HepG2 (cell line): ENCODE data around the gene TMEM59. TPM values are rescaled to one million over a fixed set of nuclear protein-coding genes. Genes with fewer than 3 reads are reported as not detected.

Experiments used
- HNRNPK ChIP-seq: fragments of 200-400 bp; formaldehyde crosslinking; IDR thresholded peaks from 2 replicates; pipeline ENCODE4 v1.6.1; 2018; ENCODE audit warnings: low read length, low read depth, moderate library complexity, mild to moderate bottlenecking; ENCODE audit not compliant: poor library complexity, severe bottlenecking
- MED1 ChIP-seq: sonication (generic); formaldehyde crosslinking; IDR thresholded peaks from 2 replicates; pipeline ENCODE4 v1.4.0; 2020; ENCODE audit warnings: missing genetic modification reagents
- MIER2 ChIP-seq: IDR thresholded peaks from 2 replicates; pipeline ENCODE4 v1.6.1; 2016; ENCODE audit warnings: missing biosample characterization, missing genetic modification reagents
- SIN3B ChIP-seq: fragments of 150-350 bp; IDR thresholded peaks from 2 replicates; pipeline ENCODE4 v1.6.1; 2014; ENCODE audit warnings: low read length
- SKI ChIP-seq: fragments of 450-650 bp; IDR thresholded peaks from one replicate; pipeline ENCODE4 v1.6.1; 2018; ENCODE audit warnings: mild to moderate bottlenecking; ENCODE audit not compliant: partially characterized antibody
- ZFP90 ChIP-seq: sonication (generic); formaldehyde crosslinking; IDR thresholded peaks from 2 replicates; pipeline ENCODE4 v1.8.0; 2022; ENCODE audit warnings: missing genetic modification reagents, mild to moderate bottlenecking, inconsistent platforms, borderline replicate concordance
- ZNF75D ChIP-seq: sonication (generic); formaldehyde crosslinking; IDR thresholded peaks from 2 replicates; pipeline ENCODE4 v1.8.1; 2023; ENCODE audit warnings: missing genetic modification reagents, mild to moderate bottlenecking, borderline replicate concordance
- polyA plus RNA-seq, 8 experiments: library from polyadenylated mRNA; depleted of rRNA in 3 of 8; stranded (reverse) in 7 of 8; unstranded in 1 of 8; fragments of >200 nt; fragmentation: Illumina TruSeq in 4 of 8; extraction: Trizol in 4 of 8; gene quantifications; 2 replicates each; pipeline versions ENCODE4 v1.2.1 to v1.2.3, GENCODE V29; 2011 to 2016; ENCODE audit warnings: low read depth in 4 of 8, missing spikeins in 1 of 8, mixed read lengths in 1 of 8; ENCODE audit not compliant: insufficient read depth in 1 of 8
- total RNA-seq, 5 experiments: library from RNA; depleted of rRNA; stranded (reverse); fragments of >200 nt; fragmentation: Illumina TruSeq; extraction: Trizol; gene quantifications; 2 replicates each; pipeline ENCODE4 v1.2.3, GENCODE V29; 2016; ENCODE audit warnings: low read depth in 1 of 5
- TF ChIP-seq, protein P1 (sequence below): IDR thresholded peaks from 2 replicates; pipeline ENCODE4 v1.6.1; 2016; ENCODE audit warnings: control low read depth
- TF ChIP-seq, protein P2 (sequence below): fragments of 450-650 bp; IDR thresholded peaks from 2 replicates; pipeline ENCODE4 v1.6.1; 2017; ENCODE audit warnings: mild to moderate bottlenecking

The TMEM59 gene
- total and polyA plus RNA-seq, 2 of the 13 experiments (the other 11 are each of a cell fraction or from before 2014, with no cell fraction given), result 147 to 363 TPM

DNA sequence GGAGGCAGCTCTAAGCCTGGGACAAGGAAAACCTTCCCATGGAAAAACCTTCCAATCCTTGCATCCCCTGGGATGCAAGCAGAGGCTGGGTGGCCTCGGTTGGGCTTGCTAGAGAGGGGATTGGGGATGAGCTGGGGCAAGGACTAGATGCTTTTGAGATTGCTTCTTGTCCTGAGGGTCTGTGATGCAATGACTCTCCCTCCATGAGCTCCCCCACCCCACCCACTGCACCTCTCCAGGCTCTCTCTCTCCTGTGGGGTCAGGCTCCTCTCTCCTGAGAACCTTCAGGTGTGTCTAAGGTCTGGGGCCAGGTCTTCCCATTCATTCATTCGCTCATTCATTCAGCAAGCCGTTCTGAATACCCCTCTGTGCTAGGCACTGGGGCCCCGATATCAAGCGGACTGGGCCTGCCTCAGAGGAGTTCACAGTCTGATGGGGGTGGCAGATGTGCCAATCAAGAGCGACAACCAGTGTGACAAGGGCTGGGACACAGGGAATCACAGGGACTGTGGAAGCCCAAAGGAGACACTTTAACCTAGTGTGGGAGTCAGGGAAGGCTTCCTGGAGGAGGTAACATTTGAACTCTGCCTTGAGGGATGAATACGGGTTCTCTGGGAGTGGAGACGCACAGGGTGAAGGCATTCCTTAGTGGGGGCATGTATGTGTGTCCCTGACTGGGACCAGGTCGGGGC lies 41.5 kb downstream of the TMEM59 start (continued):
- no peak for TF ChIP-seq HNRNPK
- TF ChIP-seq SIN3B, result no peak
- no peak for TF ChIP-seq ZFP90 (CRISPR knock-in tag)
- TF ChIP-seq MIER2 (CRISPR knock-in tag), result no peak
- TF ChIP-seq, protein P1, sequence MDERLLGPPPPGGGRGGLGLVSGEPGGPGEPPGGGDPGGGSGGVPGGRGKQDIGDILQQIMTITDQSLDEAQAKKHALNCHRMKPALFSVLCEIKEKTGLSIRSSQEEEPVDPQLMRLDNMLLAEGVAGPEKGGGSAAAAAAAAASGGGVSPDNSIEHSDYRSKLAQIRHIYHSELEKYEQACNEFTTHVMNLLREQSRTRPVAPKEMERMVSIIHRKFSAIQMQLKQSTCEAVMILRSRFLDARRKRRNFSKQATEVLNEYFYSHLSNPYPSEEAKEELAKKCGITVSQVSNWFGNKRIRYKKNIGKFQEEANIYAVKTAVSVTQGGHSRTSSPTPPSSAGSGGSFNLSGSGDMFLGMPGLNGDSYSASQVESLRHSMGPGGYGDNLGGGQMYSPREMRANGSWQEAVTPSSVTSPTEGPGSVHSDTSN (CRISPR knock-in tag), result no peak
- TF ChIP-seq MED1 (CRISPR knock-in tag), result no peak
- TF ChIP-seq, protein P2, sequence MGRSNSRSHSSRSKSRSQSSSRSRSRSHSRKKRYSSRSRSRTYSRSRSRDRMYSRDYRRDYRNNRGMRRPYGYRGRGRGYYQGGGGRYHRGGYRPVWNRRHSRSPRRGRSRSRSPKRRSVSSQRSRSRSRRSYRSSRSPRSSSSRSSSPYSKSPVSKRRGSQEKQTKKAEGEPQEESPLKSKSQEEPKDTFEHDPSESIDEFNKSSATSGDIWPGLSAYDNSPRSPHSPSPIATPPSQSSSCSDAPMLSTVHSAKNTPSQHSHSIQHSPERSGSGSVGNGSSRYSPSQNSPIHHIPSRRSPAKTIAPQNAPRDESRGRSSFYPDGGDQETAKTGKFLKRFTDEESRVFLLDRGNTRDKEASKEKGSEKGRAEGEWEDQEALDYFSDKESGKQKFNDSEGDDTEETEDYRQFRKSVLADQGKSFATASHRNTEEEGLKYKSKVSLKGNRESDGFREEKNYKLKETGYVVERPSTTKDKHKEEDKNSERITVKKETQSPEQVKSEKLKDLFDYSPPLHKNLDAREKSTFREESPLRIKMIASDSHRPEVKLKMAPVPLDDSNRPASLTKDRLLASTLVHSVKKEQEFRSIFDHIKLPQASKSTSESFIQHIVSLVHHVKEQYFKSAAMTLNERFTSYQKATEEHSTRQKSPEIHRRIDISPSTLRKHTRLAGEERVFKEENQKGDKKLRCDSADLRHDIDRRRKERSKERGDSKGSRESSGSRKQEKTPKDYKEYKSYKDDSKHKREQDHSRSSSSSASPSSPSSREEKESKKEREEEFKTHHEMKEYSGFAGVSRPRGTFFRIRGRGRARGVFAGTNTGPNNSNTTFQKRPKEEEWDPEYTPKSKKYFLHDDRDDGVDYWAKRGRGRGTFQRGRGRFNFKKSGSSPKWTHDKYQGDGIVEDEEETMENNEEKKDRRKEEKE, result no peak
- no peak for TF ChIP-seq ZNF75D (CRISPR knock-in tag)
- TF ChIP-seq SKI, result no peak
